Right lobe of liver (tissue), 4 donors: ENCODE data around the gene COA8.

Source experiments
- CTCF ChIP-seq, 4 donors: fragments of 200-600 bp in 3 of 4; fragments of 450-650 bp in 1 of 4; IDR thresholded peaks; one replicate each; pipeline versions ENCODE4 v1.5.1 to v1.8.0; 2016 to 2022; ENCODE audit warnings: antibody characterized with exemption in 4 of 4, mild to moderate bottlenecking in 2 of 4
- POLR2A ChIP-seq: fragments of 450-650 bp; IDR thresholded peaks from one replicate; pipeline ENCODE4 v1.6.1; 2017; ENCODE audit warnings: antibody characterized with exemption, mild to moderate bottlenecking
- donor health status: DM: no; HTN: no; CAD: no.
- donor health status: DM: no; HTN: no; CAD: no.
- donor health status: DM: no; HTN: yes; CAD: no.

GRCh38 chr14:103523575-103523954, 39.2 kb upstream of the COA8 start:
- TF ChIP-seq POLR2A, result no peak
- TF ChIP-seq CTCF (IDR thresholded peaks at IDR 0.05), result no peak
